DMS79 (cell line): ENCODE results near the gene RLF.
"Not testable (repeated sequence)": the region's sequence is repeated elsewhere in the genome, so short reads cannot be mapped to it uniquely, and the experiment has no call there.

Source experiments
- DNase-seq: peaks from one replicate; lab custom pipeline; 2025; lab: John Stamatoyannopoulos, UW

The RLF gene

DNA sequence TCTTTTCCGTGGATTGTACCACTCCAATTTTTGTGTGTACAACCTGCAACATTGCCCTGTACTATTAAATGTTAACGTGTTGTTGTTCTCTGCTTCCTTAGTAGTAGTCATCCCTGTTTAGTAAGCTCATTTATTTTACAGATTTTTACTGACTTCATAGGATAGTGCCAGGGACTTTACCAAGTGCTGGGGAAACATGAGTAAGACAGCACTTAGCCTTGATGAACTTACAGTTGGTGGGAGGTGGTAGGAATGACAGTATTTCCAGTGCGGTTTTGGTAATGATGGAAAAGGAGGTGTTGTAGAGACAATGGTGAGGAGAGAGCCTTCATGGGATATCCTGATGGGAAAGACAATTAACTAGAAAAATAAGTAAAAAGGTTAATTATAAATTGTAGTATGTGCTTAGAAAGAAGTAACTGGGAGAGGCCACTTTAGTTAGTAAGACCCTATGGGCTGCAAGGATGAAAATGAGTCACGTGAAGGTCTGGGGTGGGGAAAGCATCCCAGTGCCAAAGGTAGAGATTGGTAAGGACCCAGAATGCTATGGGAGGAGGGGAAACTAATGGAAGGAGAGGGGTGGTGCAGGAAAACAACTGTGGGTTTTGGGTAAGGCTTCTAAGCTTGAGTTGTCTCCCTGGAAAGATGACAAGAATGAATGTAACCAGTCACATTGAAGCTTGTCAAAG, 1.7 kb downstream of the RLF start:
- no peak for DNase-seq

DNA sequence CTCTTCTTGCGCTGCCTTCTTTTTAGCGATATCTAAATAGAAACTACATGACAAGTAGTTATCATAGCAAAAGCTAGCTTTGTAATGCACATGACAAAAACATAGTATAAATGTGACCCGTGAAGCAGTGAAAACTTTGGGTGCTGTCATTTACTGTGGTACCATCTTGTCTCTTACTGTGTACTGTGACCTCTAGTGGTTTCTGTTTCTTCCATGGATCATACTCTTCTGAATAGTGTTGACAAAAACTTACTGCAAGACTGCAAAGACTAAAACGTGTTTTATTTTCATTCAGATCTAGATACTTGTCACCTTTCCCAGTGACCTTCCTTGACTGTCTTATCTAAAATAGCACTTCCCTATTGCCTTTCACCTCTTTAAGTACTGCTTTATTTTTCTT, 6.1 kb downstream of the RLF start:
- DNase-seq, result no peak

DNA sequence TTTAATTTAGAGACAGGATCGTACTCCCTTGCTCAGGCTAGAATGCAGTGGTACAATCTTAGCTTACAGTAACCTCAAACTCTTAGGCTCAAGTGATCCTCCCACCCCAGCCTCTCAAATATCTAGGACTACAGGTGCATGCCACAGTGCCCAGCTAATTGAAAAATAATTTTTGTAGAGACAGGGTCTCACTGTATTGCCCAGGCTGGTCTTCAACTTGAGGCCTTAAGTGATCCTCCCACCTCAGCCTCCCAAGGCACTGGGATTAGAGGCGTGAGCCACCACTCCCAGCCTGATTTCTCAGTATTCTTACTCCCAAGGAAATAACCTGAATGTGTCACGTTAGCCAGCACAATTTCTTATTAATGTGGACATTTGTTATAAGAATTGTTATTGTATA, 9.8 kb downstream of the RLF start:
- DNase-seq, result no peak

DNA sequence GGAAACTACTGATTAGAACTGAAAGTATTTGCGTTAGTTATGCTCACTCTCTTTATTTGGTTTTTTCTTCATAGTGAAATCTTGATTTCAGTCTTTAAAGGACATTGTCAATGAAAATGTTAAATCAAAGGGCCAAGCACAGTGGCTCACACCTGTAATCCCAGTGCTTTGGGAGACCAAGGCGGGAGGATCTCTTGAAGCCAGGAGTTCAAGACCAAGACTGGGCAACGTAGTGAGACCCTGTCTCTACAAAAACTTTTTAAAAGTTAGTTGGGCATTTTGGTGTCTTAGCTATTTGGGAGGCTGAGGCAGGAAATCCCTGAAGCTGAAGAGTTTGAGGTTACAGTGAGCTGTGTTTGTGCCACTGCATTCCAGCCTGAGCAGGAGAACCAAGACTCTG, 13.6 kb downstream of the RLF start:
- DNase-seq, result no peak

DNA sequence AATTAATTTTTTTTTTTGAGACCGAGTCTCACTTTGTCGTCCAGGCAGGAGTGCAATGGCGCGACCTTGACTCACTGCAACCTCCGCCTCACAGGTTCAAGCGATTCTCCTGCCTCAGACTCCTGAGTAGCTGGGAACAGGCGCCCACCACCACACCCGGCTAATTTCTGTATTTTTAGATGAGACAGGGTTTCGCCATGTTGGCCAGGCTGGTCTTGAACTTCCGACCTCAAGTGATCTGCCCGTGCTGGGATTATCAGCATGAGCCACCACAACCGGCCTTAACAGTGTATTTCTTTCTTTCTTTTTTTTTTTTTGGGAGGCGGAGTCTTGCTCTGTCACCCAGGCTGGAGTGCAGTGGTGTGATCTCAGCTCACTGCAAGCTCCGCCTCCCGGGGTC, 15.8 kb downstream of the RLF start:
- DNase-seq, result not testable (repeated sequence)

DNA sequence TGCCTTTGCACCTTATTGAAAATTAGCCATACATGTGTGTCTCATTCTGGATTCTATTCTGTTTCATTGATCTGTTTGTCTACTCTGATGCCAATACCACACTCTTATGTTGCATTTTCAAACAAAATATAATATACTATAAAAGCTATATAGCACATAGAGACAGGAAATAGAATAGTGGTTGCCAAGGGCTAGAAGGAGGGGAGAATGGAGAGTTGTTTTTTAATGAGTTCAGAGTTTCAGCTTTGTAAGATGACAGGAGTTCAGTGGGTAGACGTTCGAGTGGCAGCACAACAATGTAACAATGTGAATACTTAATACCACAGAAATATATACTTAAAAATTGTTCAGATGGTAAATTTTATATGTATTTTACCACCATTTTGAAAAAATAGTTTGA, 17.0 kb downstream of the RLF start:
- DNase-seq, result no peak

DNA sequence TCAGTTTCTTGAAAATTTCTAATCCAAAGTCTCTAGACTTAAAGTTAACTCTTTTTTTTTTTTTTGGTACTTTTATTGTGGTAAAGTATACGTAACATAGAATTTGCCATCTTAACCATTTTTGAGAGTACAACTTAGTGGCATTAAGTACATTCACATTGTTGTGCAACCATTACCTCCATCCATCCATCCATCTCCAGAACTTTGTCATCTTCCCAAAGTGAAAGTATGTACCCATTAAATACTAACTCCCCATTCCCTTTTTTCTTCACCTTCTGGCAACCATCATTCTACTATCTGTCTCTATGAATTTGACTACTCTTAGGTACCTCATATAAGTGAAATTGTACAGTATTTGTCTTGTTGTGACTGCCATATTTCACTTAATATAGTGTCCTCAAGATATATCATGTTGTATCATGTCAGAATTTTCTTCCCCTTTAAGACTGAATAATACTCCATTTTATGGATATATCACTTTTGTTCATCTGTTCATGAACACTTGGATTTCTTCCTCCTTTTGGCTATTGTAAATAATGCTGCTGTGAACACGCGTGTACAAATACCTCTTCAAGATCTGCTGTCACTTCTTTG, 18.4 kb downstream of the RLF start:
- DNase-seq, result no peak

DNA sequence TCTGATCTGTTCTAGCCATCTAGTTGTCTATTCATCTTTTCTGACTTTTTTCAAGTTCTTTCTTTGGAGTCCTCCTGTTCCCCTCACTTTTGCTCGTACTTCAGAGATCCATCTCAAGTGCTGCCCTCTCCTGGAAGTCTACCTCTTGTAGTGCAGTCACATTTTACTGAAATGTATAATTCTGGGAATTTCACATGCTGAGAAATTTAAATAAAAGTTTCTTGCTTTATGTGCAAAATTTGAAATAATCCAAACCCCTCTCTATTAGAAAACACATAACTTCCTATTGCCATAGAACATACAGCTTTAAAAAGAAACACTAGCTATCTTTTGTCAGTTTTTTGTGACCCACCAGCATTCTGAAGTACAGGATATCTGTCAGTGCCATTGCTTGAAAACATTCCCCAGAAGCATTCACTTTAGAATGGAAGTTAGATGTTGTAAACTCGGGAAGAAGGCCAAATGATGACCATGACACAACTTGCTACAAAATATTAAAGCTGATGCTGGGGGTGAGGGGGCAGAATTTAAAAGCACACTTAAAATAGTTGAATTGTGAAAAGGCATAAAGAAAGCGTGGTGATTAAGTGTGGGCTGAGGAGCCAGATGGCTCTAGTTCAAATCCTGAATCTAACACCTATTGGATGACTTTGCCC, 22.0 kb downstream of the RLF start:
- DNase-seq, result no peak

DNA sequence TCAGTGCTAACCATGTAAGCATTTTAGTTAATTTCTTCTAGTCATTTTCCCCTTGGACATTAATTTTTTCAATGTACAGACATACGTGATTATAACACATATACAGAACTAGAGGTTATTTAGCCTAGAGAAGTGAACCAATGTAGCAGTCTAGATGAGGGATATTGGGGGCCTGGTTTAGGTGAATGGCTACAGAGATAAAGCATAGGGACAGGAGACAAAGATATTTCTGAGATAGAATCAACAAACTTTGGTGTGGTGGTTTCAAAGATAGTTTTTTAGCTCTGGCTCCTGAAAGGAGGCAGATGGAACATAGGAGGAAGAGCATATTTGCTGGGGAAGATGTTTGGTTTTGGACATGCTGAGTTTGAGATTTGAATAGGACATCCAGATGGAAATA, 23.0 kb downstream of the RLF start:
- DNase-seq, result no peak

DNA sequence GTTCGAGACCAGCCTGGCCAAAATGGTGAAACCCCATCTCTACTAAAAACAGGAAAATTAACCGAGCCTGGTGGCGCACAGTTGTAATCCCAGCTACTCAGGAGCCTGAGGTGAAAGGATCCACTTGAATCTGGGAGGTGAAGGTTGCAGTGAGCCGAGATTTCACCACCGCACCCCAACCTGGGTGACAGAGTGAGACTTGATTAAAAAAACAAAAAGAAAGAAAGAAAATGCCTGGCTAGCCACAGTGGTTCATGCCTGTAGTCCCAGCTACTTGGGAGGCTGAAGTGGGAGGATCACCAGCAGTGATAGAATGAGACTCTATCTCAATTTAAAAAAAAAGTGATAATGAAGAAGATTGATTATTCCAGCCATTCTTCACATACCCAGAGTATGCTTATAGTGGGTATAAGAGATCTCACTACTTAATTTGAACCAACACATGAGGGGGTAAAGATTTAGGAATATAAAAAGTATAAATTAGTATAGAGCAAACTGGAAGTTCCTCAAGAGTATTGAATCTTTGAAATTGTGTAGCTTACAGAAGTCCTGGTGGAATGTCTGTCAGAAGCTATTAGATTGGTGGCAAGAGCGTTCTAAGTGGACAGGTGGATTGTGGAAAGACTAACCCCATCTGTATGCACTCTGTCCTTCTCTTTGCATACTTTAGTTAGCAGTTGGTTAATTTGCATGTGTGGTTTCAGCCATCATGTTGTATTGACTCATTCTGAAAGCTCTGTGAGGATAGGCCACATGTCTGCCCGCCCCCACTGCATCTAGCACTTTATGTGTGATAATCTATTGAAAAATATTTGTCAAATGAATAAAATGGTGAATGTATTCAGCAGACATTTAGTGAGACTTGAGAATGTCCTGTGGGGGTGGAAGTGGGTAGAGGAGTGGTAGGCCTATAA, 25.0 kb downstream of the RLF start:
- DNase-seq, result no peak

DNA sequence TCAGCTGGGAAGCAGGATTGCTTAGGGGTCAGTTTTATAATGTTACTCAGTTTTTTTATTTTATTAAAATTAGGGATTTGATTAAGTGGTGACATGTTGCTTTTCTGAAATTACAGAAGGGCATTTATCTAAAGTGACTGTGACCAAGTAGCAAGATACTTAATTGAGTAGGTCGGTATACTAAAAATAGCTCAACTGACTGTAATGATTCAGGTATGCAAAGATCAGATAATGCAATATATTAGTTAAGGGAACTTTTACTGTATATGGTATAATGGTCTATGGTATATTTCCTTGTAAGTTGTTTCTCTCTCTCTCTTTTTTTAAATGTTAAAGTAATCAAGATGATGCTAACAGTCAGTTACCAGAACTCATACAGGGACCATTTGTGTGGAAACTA, 26.2 kb downstream of the RLF start:
- no peak for DNase-seq

DNA sequence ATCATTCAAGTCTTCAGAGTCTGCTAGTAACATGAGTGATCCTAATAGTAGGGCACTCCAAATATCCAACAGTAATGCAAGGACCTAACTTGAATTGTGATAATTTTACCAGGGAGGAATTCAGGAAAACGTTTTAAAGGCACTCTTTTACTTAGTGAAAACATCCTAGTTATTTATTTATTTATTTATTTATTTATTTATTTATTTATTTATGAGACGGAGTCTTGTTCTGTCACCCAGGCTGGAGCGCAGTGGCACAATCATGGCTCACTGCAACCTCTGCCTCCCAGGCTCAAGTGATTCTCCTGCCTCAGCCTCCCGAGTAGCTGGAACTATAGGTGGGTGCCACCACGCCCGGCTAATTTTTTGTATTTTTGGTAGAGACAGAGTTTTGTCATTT, 33.5 kb downstream of the RLF start:
- DNase-seq, result not testable (repeated sequence)

DNA sequence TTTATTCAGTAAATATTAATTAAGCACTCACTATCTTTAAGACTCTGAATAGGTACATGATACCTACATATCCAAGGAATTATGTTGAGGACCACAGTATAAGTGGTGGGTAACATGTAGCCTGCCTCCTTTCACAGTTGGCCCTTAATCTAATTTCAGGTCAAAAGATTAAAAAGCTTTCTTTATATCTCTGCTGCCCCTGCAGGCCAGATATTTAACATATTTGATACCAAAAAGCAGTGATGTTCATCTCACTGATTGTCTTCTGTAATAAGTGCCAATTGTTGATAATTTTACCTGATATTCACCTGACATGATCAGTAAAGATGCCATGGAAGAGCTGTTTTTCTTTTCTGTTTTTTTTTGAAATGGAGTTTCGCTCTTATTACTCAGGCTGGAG, 36.5 kb downstream of the RLF start:
- no peak for DNase-seq

DNA sequence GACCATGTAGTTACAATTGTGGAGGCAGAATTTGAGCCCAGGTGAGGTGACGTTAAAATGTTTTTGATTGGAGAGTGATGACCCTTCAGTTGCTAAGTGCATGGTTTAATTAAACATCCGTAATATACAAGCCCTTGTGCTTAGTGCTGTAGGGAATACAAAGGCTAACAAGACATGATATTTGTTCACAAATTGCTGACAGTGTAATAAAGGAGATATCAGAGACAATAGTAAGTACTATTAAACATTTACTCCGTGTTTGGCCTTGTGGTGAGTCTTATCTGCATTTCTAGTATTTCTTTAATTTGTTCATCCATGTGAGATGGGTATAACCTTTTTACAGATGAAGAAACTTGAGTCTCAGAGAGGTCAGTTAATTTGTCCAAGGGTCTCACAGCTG, 37.9 kb downstream of the RLF start:
- DNase-seq, result no peak

DNA sequence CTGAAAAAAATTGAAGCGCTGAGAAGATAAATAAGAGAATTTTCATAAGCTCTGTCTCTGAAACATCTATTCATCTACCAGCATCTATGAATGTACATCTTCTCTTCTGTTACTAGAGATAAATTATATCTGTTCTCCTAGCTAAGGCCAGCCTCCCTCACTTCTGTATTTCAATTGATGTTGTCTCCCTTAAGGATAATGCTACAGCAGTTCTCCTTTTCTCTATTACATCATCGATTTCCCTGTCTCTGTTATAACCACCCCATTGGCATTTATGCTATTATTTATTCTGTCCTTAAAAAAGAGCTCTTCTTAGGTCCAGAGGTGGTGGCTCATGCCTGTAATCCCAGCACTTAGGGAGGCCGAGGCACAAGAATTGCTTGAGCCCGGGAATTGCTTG, 43.7 kb downstream of the RLF start:
- no peak for DNase-seq

DNA sequence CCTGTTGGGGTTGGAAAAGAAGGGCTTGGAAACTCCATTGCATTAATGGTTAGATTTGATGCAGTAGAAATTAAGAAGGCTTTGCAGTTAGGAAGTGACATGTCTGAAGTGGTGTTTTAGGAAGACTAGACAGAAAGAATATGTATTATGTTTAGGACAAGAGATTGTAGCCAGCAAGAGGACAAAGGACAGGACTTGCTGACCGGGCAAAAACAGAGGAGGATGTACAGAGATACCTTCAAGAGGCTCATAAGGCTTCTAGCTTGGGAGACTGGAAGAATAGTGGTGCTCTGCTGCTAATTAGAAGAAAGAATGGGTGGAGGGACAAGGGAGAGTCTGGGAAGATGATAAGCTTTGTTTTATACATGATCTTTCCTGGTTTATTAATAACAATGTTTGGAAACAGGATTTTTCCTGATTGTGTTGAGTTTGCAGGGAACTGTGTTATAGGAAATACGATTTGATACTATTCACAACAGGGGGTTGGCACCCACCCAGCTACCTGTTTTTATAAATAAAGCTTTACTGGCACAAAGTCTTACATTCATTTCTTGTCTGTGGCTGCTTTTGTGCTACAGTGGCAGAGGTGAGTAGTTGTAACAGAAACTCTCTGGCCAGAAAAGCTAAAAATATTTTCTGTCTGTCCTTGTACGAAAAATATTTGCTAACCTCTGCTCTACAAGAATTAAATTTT, 49.5 kb downstream of the RLF start:
- no peak for DNase-seq

DNA sequence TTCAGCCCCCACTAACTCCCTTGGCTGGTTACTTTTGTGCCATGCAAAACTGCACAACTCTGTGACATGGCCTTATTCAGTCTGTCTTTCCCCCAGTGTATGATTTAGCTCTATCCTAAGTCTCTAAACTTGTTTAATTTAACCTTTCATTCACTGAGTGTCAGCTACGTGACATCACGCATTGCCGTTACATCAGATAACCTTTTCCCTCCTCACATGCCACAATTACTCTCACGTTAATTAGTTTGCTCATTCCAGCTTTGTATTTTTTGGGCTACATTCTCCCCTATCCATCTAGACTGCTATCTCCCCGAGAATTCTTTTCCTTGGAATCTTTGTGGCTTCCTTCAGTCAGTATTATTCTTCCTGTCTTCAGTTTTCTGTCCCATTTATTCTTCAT, 57.1 kb downstream of the RLF start:
- no peak for DNase-seq

DNA sequence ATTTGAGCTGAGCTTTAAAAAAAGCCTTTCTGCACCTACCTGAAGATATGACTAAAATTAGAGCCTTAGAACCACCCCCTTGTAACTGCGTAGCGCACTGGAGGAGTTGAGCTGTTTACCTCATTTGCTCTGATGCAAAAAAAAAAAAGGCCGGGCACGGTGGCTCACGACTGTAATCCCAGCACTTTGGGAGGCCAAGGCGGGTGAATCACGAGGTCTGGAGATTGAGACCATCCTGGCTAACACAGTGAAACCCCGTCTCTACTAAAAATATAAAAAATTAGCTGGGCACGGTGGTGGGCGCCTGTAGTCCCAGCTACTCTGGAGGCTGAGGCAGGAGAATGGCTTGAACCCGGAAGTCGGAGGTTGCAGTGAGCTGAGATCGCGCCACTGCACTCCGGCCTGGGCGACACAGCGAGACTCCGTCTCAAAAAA, 60.3 kb downstream of the RLF start:
- DNase-seq, result not testable (repeated sequence)

DNA sequence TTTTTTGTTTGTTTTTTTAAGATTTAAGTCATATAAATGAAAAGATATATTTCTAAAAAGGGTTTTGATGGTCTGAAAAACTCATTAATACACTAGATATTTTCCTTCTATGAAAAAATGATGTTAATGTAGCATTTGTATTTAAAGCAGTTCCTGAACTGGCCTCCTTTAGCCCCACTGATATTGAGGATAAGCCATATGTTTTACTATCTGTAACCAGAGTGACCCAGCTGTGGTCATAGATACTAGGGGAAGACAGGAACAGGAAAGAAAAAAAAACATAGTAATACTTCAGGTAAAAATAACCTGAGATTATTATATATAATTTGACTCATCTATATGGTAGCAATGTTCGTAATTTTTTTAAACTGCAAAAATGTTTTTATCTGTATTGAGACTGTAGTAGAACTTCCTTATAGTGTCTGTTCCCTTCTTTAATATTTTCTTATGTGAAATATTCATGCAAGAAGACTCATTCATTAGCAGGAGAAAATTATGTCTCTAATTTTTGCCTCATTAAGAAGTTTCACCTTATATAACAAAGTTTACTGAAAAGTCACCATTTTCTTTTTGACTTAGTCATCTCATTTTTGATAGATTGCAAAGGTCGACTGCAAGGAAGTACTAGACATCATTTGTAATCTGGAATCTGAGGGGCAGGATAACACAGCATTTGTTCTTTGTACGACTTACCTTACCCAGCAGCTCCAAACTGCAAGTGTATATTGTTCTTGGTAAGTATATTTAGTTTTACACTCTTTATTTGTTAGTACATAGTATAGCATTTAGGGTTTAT, 61.0 kb downstream of the RLF start:
- no peak for DNase-seq

DNA sequence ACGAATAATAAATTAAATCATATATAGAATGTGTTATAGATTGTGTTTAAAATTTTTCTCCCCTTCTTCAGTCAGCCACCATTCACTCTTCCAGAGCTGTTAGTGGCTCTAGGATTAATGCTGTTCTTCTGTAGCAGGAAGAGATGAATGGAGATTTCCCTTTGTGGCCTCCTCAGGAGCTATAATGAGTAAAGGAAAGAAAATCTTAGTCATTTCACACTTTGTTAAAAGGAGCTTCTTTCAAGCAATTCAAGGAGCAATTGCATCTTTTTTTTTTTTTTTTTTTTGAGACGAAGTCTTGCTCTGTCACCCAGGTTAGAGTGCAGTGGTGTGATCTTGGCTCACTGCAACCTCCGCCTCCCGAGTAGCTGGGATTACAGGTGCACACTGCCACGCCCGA, 62.9 kb downstream of the RLF start:
- DNase-seq, result no peak

DNA sequence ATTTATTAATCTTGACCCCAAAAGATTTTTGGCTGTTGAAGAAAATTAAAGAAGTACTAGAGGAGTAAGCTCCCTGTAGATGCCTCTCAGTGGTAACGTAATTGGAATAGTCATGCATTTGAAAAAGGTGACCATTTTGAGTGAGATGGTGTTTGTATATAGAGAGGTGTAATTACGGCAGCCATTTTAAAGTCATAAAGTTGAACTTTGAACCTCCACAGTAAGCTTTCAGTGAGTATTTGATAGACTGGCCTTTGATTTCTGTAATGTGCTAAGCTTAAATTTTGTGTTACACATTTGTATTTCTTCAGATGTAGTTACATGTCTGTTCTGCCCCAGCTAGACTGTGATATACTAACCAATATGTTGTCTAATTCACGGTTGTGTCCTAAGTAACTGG, 65.0 kb downstream of the RLF start:
- DNase-seq, result no peak
